A549 (cell line): Measurements from ENCODE around the gene ZNF618. TPM values are rescaled to one million over a fixed set of nuclear protein-coding genes. Genes with fewer than 3 reads are reported as not detected.
A peak's percentile ranks its signal among the peaks of the same experiment; 100 is the strongest.

Experiments
- ATAC-seq, 2 experiments: fragments of 200-7000 bp in 1 of 2; fragments of >200 bp in 1 of 2; cut with Nextera tagmentation in 1 of 2; cut with Tn5 transposase in 1 of 2; 3 replicates each; pipeline versions ENCODE4 v1.8.0 to v1.9.1; 2018 to 2020; ENCODE audit warnings: mild to moderate bottlenecking in 1 of 2, moderate library complexity in 1 of 2
- CTCF ChIA-PET: fragments of 300-600 bp; sonication (Branson Sonifier 250); formaldehyde crosslinking; extraction: SDS; loops from one replicate; lab custom pipeline; 2021; ENCODE audit warnings: antibody characterized with exemption, inconsistent platforms; lab: Yijun Ruan, JAX
- POLR2A ChIA-PET: fragments of 350-600 bp; formaldehyde crosslinking; extraction: SDS; loops from one replicate; lab custom pipeline; 2021; ENCODE audit warnings: antibody characterized with exemption, inconsistent platforms; lab: Yijun Ruan, JAX
- DNase-seq, 2 experiments: peaks; one replicate each; pipeline versions ENCODE4 v3.0.0 to v3.0.0-alpha.2; 2011 to 2016; ENCODE audit warnings: low read depth in 1 of 2, low spot score in 1 of 2
- FAIRE-seq: peaks from 2 replicates; lab custom pipeline; 2011; peaks lifted over from hg19 to GRCh38; lab: Jason Lieb, UNC
- H3K27ac ChIP-seq, 2 experiments: fragments of >200 bp; sonication (Bioruptor Twin); formaldehyde crosslinking; 3 replicates each; pipeline ENCODE4 v1.5.1; 2016 to 2017
- H3K4me1 ChIP-seq: fragments of >200 bp; sonication (Bioruptor Twin); formaldehyde crosslinking; 3 replicates; pipeline ENCODE4 v1.6.1; 2016
- H3K4me2 ChIP-seq: fragments of >200 bp; sonication (Bioruptor Twin); formaldehyde crosslinking; 3 replicates; pipeline ENCODE4 v1.6.1; 2016
- H3K4me3 ChIP-seq: fragments of >200 bp; sonication (Bioruptor Twin); formaldehyde crosslinking; 3 replicates; pipeline ENCODE4 v1.5.1; 2016
- H3K9me3 ChIP-seq: fragments of >200 bp; sonication (Bioruptor Twin); formaldehyde crosslinking; 3 replicates; pipeline ENCODE4 v1.6.1; 2016
- CBX2 ChIP-seq: fragments of 200-600 bp; sonication (generic); IDR thresholded peaks from 2 replicates; pipeline ENCODE4 v1.6.1; 2016; ENCODE audit warnings: low read depth, mild to moderate bottlenecking, borderline replicate concordance
- CTCF ChIP-seq: fragments of >200 bp; sonication (Bioruptor Twin); formaldehyde crosslinking; IDR thresholded peaks from 3 replicates; pipeline ENCODE4 v1.5.1; 2016
- E2F6 ChIP-seq: IDR thresholded peaks from 2 replicates; pipeline ENCODE4 v1.6.1; 2012; ENCODE audit warnings: low read depth, borderline replicate concordance
- ELK1 ChIP-seq: fragments of 150-350 bp; IDR thresholded peaks from 2 replicates; pipeline ENCODE4 v1.6.1; 2014; ENCODE audit warnings: low read depth, mild to moderate bottlenecking, low read length
- FOSB ChIP-seq: fragments of 250-450 bp; sonication (Bioruptor Pico); IDR thresholded peaks from 2 replicates; pipeline ENCODE4 v1.5.0; 2020; ENCODE audit warnings: mild to moderate bottlenecking, moderate library complexity
- FOSL2 ChIP-seq, 2 experiments: fragments of 450-650 bp in 1 of 2; fragments of >200 bp in 1 of 2; sonication (Bioruptor Twin) in 1 of 2; formaldehyde crosslinking; IDR thresholded peaks; 2 replicates each; pipeline versions ENCODE4 v1.5.0 to v1.6.1; 2016 to 2020; ENCODE audit warnings: mild to moderate bottlenecking in 1 of 2, moderate library complexity in 1 of 2
- GATA3 ChIP-seq: IDR thresholded peaks from 2 replicates; pipeline ENCODE4 v1.6.1; 2012; ENCODE audit warnings: borderline replicate concordance
- HDAC2 ChIP-seq: fragments of 200-600 bp; sonication (generic); IDR thresholded peaks from 2 replicates; pipeline ENCODE4 v1.6.1; 2016
- HES2 ChIP-seq: fragments of >200 bp; sonication (Bioruptor Twin); formaldehyde crosslinking; IDR thresholded peaks from 2 replicates; pipeline ENCODE4 v1.6.1; 2016
- HOXA7 ChIP-seq: fragments of 250-450 bp; sonication (Bioruptor Pico); IDR thresholded peaks from 2 replicates; pipeline ENCODE4 v1.5.0; 2020; ENCODE audit warnings: mild to moderate bottlenecking, moderate library complexity
- JUNB ChIP-seq: fragments of >200 bp; sonication (Bioruptor Twin); formaldehyde crosslinking; IDR thresholded peaks from 2 replicates; pipeline ENCODE4 v1.6.1; 2016
- KDM5A ChIP-seq: fragments of 200-600 bp; sonication (generic); IDR thresholded peaks from 2 replicates; pipeline ENCODE4 v1.6.1; 2016; ENCODE audit warnings: antibody characterized with exemption, mild to moderate bottlenecking
- MAX ChIP-seq: IDR thresholded peaks from 2 replicates; pipeline ENCODE4 v1.6.1; 2012
- MAZ ChIP-seq: fragments of 150-350 bp; IDR thresholded peaks from 2 replicates; pipeline ENCODE4 v1.6.1; 2014; ENCODE audit warnings: antibody characterized with exemption, low read depth, low read length, borderline replicate concordance
- MYC ChIP-seq: IDR thresholded peaks from 2 replicates; pipeline ENCODE4 v1.6.1; 2012; ENCODE audit warnings: mild to moderate bottlenecking, inconsistent platforms, low read length, improper control_type of control experiment, borderline replicate concordance
- NFE2L2 ChIP-seq: fragments of 150-350 bp; conservative IDR thresholded peaks from 2 replicates; pipeline ENCODE4 v1.6.1; 2014; ENCODE audit warnings: low read length
- NR3C1 ChIP-seq: fragments of >200 bp; sonication (Bioruptor Twin); formaldehyde crosslinking; IDR thresholded peaks from 3 replicates; pipeline ENCODE4 v1.6.1; 2017
- POLR2AphosphoS2 ChIP-seq: conservative IDR thresholded peaks from 2 replicates; pipeline ENCODE4 v1.6.1; 2012; ENCODE audit warnings: low read length, improper control_type of control experiment, inconsistent platforms
- RAD21 ChIP-seq, 2 experiments: fragments of >200 bp in 1 of 2; sonication (Bioruptor Twin) in 1 of 2; formaldehyde crosslinking in 1 of 2; IDR thresholded peaks in 1 of 2; conservative IDR thresholded peaks in 1 of 2; 2 replicates in 1 of 2; 3 replicates in 1 of 2; pipeline ENCODE4 v1.6.1; 2012 to 2018; ENCODE audit warnings: inconsistent platforms in 1 of 2
- RNF2 ChIP-seq: fragments of 200-600 bp; sonication (generic); IDR thresholded peaks from 2 replicates; pipeline ENCODE4 v1.6.1; 2016; ENCODE audit warnings: low read depth, mild to moderate bottlenecking, antibody characterized with exemption, moderate library complexity, borderline replicate concordance
- SMC3 ChIP-seq: fragments of >200 bp; sonication (Bioruptor Twin); formaldehyde crosslinking; IDR thresholded peaks from 3 replicates; pipeline ENCODE4 v1.6.1; 2018; ENCODE audit warnings: inconsistent platforms
- TFCP2L1 ChIP-seq: fragments of 250-450 bp; sonication (Bioruptor Pico); IDR thresholded peaks from 2 replicates; pipeline ENCODE4 v1.5.0; 2021; ENCODE audit warnings: mild to moderate bottlenecking
- TP53 ChIP-seq: fragments of 250-450 bp; sonication (Bioruptor Pico); IDR thresholded peaks from 2 replicates; pipeline ENCODE4 v1.5.0; 2021; ENCODE audit warnings: mild to moderate bottlenecking, moderate library complexity
- WGBS: methylation state at CpG from one replicate; pipeline ENCODE4 v1.1.6; 2017; ENCODE audit errors: missing lambda C conversion rate; 5-methylcytosine and 5-hydroxymethylcytosine counted together
- polyA plus RNA-seq, 4 experiments: library from polyadenylated mRNA; depleted of rRNA in 3 of 4; stranded (reverse); fragments of >200 nt; fragmentation: RNase III in 1 of 4; extraction: RNeasy Plus Mini Kit Qiagen cat#74134 plus additional on column Dnase treatment in 1 of 4; gene quantifications; 2 replicates in 3 of 4; 3 replicates in 1 of 4; pipeline ENCODE4 v1.2.3, GENCODE V29; 2011 to 2017

The ZNF618 gene
- polyA plus RNA-seq, 2 of the 4 experiments (the other 2 are of a cell fraction), result 9.0 to 10.0 TPM

- H3K4me3 ChIP-seq, result no peak overlapping the region
- CTCF ChIA-PET, result interaction anchor here (1.9 kb wide), 1 partner anchor 8 kb away, joined by 5 read pairs; no protein-coding TSS in a partner anchor
- no peaks in the 10 kb centered on the region for H3K4me1 ChIP-seq
- WGBS, result 81% methylated on average over 10 of the region's 10 CpGs
- ATAC-seq (no peak), DNase-seq (no peak), FAIRE-seq (no peak)
- H3K4me2 ChIP-seq, result no peak overlapping the region
- no peak for TF ChIP-seq ELK1
- no peak for TF ChIP-seq FOSB (CRISPR knock-in tag)
- TF ChIP-seq MYC, result no peak
- no peak for TF ChIP-seq MAZ
- no peak for TF ChIP-seq RAD21 (conservative IDR thresholded peaks at IDR 0.05 in 1 of 2, IDR thresholded peaks at IDR 0.05 in 1 of 2)
- TF ChIP-seq MAX, result no peak
- TF ChIP-seq TFCP2L1 (CRISPR knock-in tag), result no peak
- no peak for TF ChIP-seq NR3C1
- TF ChIP-seq HES2, result no peak
- TF ChIP-seq CBX2, result no peak
- TF ChIP-seq NFE2L2, result no peak
- H3K27ac ChIP-seq, result no peak overlapping the region
- no peaks in the 10 kb centered on the region for H3K9me3 ChIP-seq
- POLR2A ChIA-PET, result no interaction called here
Observed at GRCh38 chr9:113984639-113985380, 108.7 kb downstream of the ZNF618 start.

GRCh38 chr9:113985968-113986585 lies 110.0 kb downstream of the ZNF618 start:
- DNase-seq (no peak), FAIRE-seq (no peak), ATAC-seq (no peak)
- no peaks in the 10 kb centered on the region for H3K4me1 ChIP-seq
- WGBS, result 90% methylated on average over 15 of the region's 15 CpGs
- H3K9me3 ChIP-seq, result no peaks in the 10 kb centered on the region
- H3K4me3 ChIP-seq, result no peak overlapping the region
- ChIA-PET CTCF (interaction anchor here (1.9 kb wide), 1 partner anchor 10 kb away, joined by 5 read pairs; no protein-coding TSS in a partner anchor), POLR2A (no interaction called here)
- H3K4me2 ChIP-seq, result no peak overlapping the region
- no peak overlapping the region for H3K27ac ChIP-seq
- TF ChIP-seq FOSL2 (IDR thresholded peaks at IDR 0.05), result no peak
- peak; percentile 13; the same call in 1 of the 2 replicates for TF ChIP-seq FOSL2 (CRISPR knock-in tag; IDR thresholded peaks at IDR 0.05)
- TF ChIP-seq KDM5A, result no peak

- H3K9me3 ChIP-seq, result no peaks in the 10 kb centered on the region
- ChIA-PET CTCF (interaction anchor here (1.3 to 1.9 kb wide), 2 partner anchors 10 to 304 kb away, joined by 4 to 5 read pairs; no protein-coding TSS in a partner anchor), POLR2A (no interaction called here)
- no peak overlapping the region for H3K4me2 ChIP-seq
- ATAC-seq (no peak), DNase-seq (no peak), FAIRE-seq (no peak)
- H3K27ac ChIP-seq, result no peak overlapping the region
- WGBS, result 82% methylated on average over 1 of the region's 1 CpG
- TF ChIP-seq NFE2L2 (no peak), JUNB (no peak), RNF2 (no peak), GATA3 (no peak), E2F6 (no peak), HDAC2 (no peak), CTCF (no peak), TP53 (CRISPR knock-in tag) (no peak), MAX (no peak), SMC3 (no peak), HOXA7 (CRISPR knock-in tag) (no peak), HES2 (no peak), POLR2AphosphoS2 (no peak)
- H3K4me1 ChIP-seq, result no peaks in the 10 kb centered on the region
- no peak overlapping the region for H3K4me3 ChIP-seq
Observed at GRCh38 chr9:113986931-113987330, 110.8 kb downstream of the ZNF618 start.
